ENCODE results near the gene A1BG.

The A1BG gene

DNA sequence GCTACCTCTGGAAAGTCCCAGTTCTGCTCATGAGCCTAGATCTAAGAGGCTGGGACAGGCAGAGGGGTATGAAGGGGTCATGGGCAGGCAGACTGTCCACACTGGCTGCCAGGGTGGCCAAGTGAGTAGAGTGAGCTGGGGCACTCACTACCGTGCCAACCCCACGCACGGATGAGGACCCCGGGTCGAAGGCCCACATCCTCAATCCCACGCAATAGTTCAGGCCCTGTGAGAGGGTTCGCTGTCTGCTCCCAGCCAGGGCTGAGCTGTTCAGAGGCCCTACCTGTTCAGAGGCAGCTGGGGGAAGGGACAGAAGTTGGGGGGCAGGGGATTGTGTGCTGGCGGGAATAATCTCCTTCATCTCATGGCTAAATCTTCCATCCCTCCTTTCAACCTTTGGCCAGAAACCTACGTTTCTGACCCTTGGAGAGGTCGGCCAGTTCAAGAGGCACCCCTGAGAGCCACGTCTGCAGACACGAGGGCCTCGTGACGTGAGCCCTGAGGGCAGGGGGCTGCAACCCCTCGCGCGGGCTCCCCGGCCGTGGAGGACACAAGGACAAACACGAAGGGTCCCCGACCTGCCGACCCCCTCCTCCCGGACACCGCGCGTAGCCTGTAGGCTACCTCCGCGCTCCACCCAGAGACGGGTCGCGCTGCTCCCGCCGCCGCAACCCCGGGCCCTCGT is 32.7 kb upstream of the A1BG start:
- no peak for DNase-seq (ENCODE audit: low read depth)
- peak overlapping the region; percentile 76 for H3K4me3 ChIP-seq (ENCODE audit: low read depth, low read length)

DNA sequence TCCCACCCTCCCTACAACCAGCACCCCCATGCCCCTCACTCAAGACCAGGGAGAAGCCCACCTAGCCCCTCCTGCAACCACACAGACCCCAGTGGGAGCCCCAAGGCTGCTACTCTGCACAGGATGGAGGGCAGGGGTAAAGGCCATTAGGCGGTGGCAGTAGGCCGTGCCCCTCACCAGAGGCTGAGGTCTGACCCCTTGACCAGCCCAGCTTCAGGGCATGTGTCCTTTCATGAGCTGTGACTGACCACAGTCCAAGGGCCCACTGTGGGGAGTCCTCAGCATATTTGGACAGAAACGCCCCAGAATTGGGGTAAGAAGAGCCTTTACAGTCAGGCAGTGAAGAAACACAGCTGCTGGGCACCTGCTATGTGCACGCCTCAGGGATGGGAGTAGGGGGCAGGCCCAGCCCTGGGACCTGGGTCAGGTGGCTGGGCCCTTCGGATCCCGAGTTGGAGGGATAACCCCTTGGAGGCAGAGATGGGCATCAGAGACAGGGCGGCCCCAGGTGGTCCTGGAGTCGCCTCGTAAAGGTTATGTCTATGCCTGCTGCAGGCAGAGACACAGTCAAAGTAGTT is 32.1 kb upstream of the A1BG start:
- TF ChIP-seq, protein P1, sequence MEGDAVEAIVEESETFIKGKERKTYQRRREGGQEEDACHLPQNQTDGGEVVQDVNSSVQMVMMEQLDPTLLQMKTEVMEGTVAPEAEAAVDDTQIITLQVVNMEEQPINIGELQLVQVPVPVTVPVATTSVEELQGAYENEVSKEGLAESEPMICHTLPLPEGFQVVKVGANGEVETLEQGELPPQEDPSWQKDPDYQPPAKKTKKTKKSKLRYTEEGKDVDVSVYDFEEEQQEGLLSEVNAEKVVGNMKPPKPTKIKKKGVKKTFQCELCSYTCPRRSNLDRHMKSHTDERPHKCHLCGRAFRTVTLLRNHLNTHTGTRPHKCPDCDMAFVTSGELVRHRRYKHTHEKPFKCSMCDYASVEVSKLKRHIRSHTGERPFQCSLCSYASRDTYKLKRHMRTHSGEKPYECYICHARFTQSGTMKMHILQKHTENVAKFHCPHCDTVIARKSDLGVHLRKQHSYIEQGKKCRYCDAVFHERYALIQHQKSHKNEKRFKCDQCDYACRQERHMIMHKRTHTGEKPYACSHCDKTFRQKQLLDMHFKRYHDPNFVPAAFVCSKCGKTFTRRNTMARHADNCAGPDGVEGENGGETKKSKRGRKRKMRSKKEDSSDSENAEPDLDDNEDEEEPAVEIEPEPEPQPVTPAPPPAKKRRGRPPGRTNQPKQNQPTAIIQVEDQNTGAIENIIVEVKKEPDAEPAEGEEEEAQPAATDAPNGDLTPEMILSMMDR (IDR thresholded peaks at IDR 0.05; ENCODE audit: control insufficient read depth, extremely low read depth, insufficient read depth), result no peak
- peak overlapping the region; percentile 76 for H3K4me3 ChIP-seq (ENCODE audit: low read depth, low read length)

More for the DNA sequence above, 32.7 kb upstream of the A1BG start:
- TF ChIP-seq, protein P1 (IDR thresholded peaks at IDR 0.05; ENCODE audit: control insufficient read depth, extremely low read depth, insufficient read depth), result no peak

DNA sequence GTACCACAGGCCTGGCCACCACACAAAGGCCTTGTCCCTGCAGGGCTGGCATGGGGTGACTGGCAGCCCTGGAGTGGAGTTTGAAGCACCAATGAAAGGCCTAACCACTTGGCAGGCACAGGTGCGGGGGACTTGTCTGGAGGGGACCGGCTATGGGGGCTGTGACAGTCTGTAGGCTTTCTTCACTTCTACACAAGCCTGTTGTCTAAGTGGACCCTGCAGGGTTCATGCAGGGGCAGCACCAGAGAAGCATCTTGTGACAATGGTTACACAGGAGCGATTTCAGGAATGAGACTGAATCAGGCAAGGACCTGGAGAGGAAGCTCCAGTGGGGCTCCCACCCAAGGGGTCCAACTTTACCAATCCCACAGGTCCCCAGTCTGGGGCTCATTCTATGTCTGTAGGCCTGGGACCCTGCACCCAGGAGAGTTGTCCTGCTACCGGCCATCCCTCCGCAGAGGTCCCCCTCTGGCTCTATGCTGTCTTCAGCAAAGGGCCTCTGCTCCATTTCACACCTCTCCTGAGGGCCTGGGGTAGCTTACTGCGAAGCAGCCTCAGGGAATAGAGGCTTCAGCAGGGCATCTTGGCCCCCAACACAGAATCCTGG is 29.8 kb upstream of the A1BG start:
- TF ChIP-seq, protein P1 (IDR thresholded peaks at IDR 0.05; ENCODE audit: control insufficient read depth, extremely low read depth, insufficient read depth), result no peak

More for the DNA sequence above, 32.1 kb upstream of the A1BG start:
- DNase-seq (ENCODE audit: low read depth), result no peak

DNA sequence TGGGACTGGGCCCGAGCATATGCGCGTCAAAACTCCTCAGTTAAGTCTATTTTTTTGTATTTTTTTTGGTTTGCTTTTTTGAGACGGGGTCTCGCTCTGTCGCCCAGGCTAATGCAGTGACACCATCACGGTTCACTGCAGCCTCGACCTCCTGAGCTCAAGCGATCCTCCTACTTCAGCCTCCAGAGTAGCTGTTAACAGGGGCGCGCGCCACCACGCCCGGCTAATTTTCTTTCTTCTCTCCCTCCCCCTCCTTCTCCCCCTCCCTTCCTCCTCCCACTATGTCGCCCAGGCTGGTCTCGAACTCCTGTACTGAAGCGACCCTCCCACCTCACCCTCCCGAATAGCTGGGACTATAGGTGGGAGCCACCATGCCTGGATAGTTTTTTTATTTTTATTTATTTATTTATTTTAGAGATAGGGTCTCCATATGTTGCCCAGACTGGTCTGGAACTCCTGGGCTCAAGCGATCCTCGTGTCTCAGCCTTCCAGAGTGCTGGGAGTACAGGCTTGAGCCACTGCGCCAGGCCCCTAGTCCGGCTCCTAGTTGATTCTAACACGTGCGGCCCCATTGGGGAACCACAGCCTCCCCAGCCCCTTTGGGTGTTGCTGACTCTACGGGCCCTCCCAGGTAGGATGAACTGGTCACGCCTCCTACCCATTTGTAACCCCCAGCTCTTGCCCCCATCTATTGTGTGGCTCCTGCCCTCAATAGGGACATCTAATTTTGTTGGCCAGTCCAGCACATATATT is 28.3 kb upstream of the A1BG start:
- no peak for DNase-seq (ENCODE audit: low read depth)
- peak overlapping the region; percentile 74 for H3K4me3 ChIP-seq (ENCODE audit: low read depth, low read length)
- TF ChIP-seq, protein P1 (IDR thresholded peaks at IDR 0.05; ENCODE audit: control insufficient read depth, extremely low read depth, insufficient read depth), result no peak

More for the DNA sequence above, 29.8 kb upstream of the A1BG start:
- no peak for DNase-seq (ENCODE audit: low read depth)
- H3K4me3 ChIP-seq (ENCODE audit: low read depth, low read length), result no peak overlapping the region

DNA sequence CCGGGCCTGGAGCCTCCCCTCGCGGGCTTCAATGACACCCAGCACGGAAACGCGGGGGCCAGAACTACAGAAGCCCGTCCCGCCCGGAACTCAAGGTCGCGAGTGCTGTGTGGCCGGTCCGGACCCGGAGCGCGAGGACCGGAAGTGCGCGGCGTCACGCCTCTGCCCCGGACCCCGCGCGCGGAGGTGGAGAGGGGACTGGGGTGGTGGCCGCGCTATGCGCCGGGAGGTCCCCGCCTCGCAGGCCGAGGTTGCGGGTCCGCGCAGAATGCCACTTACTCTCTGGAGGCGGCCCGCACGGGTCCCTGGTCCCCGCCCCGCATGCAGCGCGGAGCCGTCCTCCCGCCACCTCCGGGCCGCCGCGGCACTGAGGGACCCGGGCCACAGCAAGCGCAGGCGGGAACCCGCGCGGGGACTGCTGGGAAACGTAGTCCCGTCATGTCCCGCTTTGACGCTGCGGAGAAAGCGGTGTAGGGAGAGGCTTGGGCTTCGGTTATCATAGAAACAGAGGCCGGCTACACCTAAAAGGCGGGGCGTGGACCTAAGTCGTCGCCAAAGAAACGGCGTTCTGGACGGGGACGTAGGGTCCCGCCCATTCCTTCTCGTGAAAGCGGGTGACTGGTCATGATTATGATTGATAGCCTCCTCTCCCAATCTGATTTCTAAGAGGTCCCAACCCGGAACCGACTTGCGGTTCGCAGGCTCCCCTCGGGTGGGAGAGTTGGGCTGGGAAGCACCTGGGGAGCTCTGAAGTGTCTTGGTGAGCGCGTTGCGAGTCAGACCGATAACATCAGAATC is 27.6 kb upstream of the A1BG start, which contains the start of gene ZNF837:
ZNF837 (minus strand) TSS at position 369 of the 798 bp plus-strand sequence. CDS start 11,698 bp downstream, outside the sequence.
- DNase-seq (ENCODE audit: low read depth), result peak; percentile 100
- TF ChIP-seq, protein P1 (IDR thresholded peaks at IDR 0.05; ENCODE audit: control insufficient read depth, extremely low read depth, insufficient read depth), result no peak
- peak within 1 kb of the TSS; percentile 74 for H3K4me3 ChIP-seq (ENCODE audit: low read depth, low read length)

DNA sequence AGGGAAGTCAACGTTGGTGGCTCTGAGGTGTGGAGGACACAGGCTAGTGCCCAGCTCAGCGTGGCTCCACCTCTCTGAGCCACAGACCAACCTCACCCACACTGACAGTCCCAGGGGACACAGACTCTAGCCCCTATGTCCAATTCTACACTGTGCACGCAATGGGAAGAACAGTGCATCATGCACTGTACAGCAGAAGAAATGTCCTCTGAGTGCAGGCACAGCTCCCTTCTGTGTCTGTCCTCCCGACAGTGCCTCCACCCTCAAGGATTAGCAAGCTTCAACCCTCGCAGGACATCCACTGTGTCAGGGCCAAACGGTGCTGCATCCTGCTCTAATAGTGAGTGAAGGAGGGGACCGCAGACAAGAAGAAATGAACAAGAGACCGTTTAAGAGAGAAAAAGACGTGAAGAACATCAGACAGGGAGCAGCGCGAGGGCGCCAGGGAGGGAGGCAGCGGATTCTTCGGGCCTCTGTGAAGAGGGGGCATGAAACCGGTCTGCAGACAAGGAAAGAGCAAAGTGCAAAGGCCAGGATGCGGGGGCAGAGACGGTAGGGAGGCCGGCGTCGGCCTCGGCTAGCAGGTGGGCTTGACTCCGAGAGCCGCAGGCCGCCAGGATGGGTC is 26.9 kb upstream of the A1BG start:
- TF ChIP-seq, protein P1 (IDR thresholded peaks at IDR 0.05; ENCODE audit: control insufficient read depth, extremely low read depth, insufficient read depth), result no peak
- peak overlapping the region; percentile 74 for H3K4me3 ChIP-seq (ENCODE audit: low read depth, low read length)
- no peak for DNase-seq (ENCODE audit: low read depth)

All from LNCaP clone FGC (cell line).